Measurements from ENCODE around the gene ADCY4.

ADCY4 gene

DNA sequence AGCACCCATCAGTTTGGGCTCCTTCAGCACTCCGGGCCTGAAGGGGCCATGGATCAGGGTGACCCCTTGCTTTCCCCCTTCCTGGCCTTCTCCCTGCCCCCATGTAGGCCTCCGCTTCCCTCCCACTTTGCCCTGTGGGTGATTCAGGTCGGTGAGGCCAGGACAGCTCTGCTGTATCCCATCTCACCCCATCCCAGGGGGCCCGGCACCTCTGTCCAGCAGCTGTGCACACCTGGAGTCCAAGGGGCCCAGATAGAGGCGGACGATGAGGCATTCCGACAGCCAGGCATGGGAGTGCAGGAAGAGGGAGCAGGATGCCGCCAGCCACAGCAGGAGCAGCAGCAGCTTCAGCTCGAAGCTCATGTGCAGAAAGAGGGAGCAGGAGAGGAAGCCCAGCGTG, 12.2 kb downstream of the ADCY4 start:
- no peak overlapping the region for H3K9ac ChIP-seq (ENCODE audit: low read depth, low read length)
- H3K36me3 ChIP-seq (ENCODE audit: insufficient read depth, low read length): no peaks in the 10 kb centered on the region
- no peaks in the 10 kb centered on the region for H3K9me3 ChIP-seq (ENCODE audit: control insufficient read depth, insufficient read depth, low read length)
- H3K4me1 ChIP-seq (ENCODE audit: insufficient read depth, low read length): peaks cover 4% of the 10 kb centered on the region; the same call in 1 of the 2 replicates

DNA sequence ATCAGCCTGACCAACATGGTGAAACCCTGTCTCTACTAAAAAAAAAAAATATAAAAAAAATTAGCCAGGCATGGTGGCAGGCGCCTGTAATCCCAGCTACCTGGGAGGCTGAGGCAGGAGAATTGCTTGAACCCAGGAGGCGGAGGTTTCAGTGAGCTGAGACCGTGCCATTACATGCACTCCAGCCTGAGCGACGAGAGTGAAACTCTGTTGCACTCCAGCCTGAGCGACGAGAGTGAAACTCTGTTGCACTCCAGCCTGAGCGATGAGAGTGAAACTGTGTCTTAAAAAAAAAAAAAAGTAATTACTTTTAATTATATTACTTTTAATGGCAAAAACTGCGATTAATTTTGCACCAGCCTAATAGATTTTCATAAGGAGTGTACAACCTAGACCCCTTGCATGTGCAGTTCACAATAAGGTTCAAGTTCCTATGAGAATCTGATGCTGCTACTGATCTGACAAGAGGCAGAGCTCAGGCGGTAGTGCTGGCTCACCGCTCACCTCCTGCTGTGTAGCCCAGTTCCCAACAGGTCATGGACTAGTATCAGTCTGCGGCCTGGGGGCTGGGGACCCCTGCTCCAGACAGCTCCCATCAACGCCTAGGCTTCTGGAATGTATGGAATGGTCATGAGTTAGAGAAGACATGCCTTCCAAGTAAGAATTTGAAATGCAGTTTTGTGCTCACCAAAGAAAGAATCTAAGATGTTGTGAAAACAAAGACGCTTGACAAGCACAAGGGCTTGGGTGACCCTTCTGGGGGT, 13.5 kb downstream of the ADCY4 start:
- H3K4me1 ChIP-seq (ENCODE audit: insufficient read depth, low read length): no peaks in the 10 kb centered on the region; the same call in 1 of the 2 replicates
- no peaks in the 10 kb centered on the region for H3K36me3 ChIP-seq (ENCODE audit: insufficient read depth, low read length)
- no peak overlapping the region for H3K9ac ChIP-seq (ENCODE audit: low read depth, low read length)
- no peaks in the 10 kb centered on the region for H3K9me3 ChIP-seq (ENCODE audit: control insufficient read depth, insufficient read depth, low read length)

DNA sequence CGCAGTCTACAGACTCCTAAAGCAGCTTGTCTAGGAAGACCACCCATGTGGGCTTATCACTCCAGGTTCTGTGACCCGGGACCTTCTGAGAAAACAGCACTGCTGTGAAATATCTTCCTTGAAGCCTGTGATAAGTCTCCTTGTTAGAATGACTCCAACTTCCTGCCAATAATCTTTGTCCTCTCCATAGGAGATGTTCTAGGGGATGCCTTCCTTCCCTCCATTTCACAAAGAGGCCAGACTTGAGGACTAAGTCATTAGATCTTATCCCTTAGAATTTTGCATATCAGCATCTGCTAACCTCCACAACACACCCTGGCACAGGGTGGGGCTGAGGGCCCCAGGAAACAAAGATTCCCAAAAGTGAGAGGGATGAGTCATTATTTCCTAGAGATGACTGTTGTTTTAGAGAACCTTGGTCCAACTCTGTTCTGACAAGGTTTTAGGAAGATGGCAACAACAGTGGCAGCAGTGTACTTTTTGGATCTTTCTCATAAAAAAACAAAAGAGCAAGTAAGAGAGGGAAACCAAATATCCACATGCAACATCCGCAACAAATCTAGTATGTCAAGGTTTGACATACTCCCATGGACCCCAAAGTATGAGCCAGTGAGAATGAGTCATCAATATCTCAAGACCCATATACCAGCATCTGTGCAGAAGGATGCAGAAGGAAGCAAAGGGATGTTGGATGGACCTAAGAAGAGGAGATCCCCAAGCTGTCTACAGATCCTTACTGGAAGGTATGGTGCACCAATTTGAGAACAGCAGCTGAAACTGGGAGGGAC, 17.5 kb downstream of the ADCY4 start:
- no peaks in the 10 kb centered on the region for H3K36me3 ChIP-seq (ENCODE audit: insufficient read depth, low read length)
- H3K4me1 ChIP-seq (ENCODE audit: insufficient read depth, low read length): no peaks in the 10 kb centered on the region; the same call in 1 of the 2 replicates
- H3K9me3 ChIP-seq (ENCODE audit: control insufficient read depth, insufficient read depth, low read length): no peaks in the 10 kb centered on the region
- H3K9ac ChIP-seq (ENCODE audit: low read depth, low read length): no peak overlapping the region

DNA sequence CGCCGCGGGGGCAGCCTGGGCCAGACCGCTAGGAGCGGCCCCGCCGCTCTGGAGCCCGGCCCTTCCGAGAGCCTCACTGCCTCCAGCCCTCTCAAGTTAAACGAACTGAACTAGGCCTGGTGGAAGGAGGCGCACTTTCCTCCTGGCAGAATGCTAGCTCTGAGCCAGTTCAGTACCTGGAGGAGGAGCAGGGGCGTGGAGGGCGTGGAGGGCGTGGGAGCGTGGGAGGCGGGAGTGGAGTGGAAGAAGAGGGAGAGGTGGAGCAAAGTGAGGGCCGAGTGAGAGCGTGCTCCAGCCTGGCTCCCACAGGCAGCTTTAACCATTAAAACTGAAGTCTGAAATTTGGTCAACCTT, 18.3 kb downstream of the ADCY4 start:
- no peaks in the 10 kb centered on the region for H3K9me3 ChIP-seq (ENCODE audit: control insufficient read depth, insufficient read depth, low read length)
- no peaks in the 10 kb centered on the region; the same call in 1 of the 2 replicates for H3K4me1 ChIP-seq (ENCODE audit: insufficient read depth, low read length)
- no peak overlapping the region for H3K9ac ChIP-seq (ENCODE audit: low read depth, low read length)
- H3K36me3 ChIP-seq (ENCODE audit: insufficient read depth, low read length): no peaks in the 10 kb centered on the region; the same call in 1 of the 2 replicates

DNA sequence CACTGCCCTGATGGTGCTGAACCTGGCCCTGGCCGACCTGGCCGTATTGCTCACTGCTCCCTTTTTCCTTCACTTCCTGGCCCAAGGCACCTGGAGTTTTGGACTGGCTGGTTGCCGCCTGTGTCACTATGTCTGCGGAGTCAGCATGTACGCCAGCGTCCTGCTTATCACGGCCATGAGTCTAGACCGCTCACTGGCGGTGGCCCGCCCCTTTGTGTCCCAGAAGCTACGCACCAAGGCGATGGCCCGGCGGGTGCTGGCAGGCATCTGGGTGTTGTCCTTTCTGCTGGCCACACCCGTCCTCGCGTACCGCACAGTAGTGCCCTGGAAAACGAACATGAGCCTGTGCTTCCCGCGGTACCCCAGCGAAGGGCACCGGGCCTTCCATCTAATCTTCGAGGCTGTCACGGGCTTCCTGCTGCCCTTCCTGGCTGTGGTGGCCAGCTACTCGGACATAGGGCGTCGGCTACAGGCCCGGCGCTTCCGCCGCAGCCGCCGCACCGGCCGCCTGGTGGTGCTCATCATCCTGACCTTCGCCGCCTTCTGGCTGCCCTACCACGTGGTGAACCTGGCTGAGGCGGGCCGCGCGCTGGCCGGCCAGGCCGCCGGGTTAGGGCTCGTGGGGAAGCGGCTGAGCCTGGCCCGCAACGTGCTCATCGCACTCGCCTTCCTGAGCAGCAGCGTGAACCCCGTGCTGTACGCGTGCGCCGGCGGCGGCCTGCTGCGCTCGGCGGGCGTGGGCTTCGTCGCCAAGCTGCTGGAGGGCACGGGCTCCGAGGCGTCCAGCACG, 18.9 kb downstream of the ADCY4 start:
- Histone ChIP-seq H3K4me1 (ENCODE audit: insufficient read depth, low read length) (no peaks in the 10 kb centered on the region), H3K9ac (ENCODE audit: low read depth, low read length) (no peak overlapping the region), H3K9me3 (ENCODE audit: control insufficient read depth, insufficient read depth, low read length) (no peaks in the 10 kb centered on the region), H3K36me3 (ENCODE audit: insufficient read depth, low read length) (no peaks in the 10 kb centered on the region; the same call in 1 of the 2 replicates)

DNA sequence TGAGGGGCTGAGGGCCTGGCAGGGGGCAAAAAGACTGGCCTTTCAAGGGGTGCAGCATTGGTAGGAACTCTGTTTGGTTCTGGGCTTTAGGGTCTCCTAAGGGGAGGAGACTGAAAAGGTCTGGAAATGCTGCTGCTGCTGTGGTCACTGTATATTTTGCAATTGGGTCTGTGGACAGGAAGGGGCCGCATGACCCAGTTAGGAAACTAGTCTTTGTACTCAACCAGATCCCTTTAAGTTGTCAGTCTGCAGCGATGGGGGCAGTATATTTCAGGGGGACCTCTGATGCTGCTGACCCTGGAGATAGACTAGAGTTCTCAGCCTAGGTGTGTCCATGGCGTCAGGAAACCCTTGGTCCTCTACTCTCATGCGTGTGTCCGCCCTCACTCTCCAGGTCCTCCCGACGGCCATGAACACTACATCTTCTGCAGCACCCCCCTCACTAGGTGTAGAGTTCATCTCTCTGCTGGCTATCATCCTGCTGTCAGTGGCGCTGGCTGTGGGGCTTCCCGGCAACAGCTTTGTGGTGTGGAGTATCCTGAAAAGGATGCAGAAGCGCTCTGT, 19.5 kb downstream of the ADCY4 start:
- Histone ChIP-seq H3K36me3 (ENCODE audit: insufficient read depth, low read length) (no peaks in the 10 kb centered on the region; the same call in 1 of the 2 replicates), H3K4me1 (ENCODE audit: insufficient read depth, low read length) (no peaks in the 10 kb centered on the region), H3K9ac (ENCODE audit: low read depth, low read length) (no peak overlapping the region), H3K9me3 (ENCODE audit: control insufficient read depth, insufficient read depth, low read length) (no peaks in the 10 kb centered on the region)

DNA sequence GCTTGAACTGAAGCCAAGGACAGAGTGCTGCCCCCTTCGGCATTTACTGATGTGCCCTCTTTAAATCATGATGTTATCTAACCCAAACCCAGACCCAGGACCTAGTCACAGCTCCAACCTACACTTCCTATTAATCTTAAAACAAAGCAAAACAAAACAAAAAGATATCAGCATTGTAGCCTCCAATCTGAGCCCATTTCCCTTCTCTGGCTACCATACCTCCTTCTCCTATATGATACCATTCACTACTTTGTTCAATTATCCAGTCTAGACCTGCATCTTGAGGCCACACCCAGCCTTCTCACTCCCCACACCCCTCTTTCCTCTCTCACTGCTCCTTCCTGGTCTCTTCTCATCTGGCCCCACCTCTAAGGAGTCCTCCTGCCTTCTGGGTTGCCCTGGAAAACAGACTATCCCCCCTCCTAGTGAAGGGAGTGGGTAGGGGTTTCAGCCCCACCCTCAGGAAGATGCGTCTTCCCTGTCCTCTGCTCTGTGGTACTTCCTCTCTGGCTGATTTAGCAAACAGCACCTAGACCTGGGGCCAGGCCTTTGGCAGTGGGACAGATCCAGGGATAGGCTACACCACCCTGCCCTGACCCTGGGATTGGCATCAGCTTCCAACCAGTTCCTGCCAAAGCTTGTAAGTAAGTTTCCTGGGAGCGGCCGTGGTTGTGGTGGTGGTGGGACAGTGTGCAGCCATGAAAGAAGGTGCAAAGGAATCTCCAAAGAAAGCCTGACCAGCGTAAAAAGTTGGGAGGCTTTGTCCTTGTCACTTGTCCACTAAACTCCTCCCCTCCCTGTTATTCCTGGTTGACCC, 20.3 kb downstream of the ADCY4 start:
- no peaks in the 10 kb centered on the region for H3K4me1 ChIP-seq (ENCODE audit: insufficient read depth, low read length)
- H3K9me3 ChIP-seq (ENCODE audit: control insufficient read depth, insufficient read depth, low read length): no peaks in the 10 kb centered on the region
- H3K9ac ChIP-seq (ENCODE audit: low read depth, low read length): no peak overlapping the region
- no peaks in the 10 kb centered on the region; the same call in 1 of the 2 replicates for H3K36me3 ChIP-seq (ENCODE audit: insufficient read depth, low read length)

DNA sequence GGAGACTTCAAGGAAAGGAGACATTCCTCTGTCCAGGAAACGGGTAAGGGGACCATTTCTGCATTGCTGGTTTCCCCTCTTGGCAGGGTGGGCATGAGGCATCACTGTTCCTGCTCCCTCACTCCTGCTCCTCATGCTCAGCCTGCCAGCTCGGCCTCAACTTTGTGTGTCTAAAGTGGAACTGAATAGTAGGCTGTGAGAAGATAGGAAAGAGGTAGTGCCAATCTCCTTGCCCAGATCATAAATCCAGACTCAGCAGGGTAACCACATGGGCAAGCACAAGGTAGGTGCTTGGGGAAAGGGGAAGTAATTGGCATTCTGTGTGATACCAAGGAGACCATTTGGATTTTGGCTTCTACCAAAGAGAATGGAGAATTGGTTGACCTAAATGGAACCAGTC, 21.0 kb downstream of the ADCY4 start:
- H3K4me1 ChIP-seq (ENCODE audit: insufficient read depth, low read length): no peaks in the 10 kb centered on the region
- no peak overlapping the region for H3K9ac ChIP-seq (ENCODE audit: low read depth, low read length)
- H3K36me3 ChIP-seq (ENCODE audit: insufficient read depth, low read length): no peaks in the 10 kb centered on the region; the same call in none of the 2 replicates
- H3K9me3 ChIP-seq (ENCODE audit: control insufficient read depth, insufficient read depth, low read length): no peaks in the 10 kb centered on the region

DNA sequence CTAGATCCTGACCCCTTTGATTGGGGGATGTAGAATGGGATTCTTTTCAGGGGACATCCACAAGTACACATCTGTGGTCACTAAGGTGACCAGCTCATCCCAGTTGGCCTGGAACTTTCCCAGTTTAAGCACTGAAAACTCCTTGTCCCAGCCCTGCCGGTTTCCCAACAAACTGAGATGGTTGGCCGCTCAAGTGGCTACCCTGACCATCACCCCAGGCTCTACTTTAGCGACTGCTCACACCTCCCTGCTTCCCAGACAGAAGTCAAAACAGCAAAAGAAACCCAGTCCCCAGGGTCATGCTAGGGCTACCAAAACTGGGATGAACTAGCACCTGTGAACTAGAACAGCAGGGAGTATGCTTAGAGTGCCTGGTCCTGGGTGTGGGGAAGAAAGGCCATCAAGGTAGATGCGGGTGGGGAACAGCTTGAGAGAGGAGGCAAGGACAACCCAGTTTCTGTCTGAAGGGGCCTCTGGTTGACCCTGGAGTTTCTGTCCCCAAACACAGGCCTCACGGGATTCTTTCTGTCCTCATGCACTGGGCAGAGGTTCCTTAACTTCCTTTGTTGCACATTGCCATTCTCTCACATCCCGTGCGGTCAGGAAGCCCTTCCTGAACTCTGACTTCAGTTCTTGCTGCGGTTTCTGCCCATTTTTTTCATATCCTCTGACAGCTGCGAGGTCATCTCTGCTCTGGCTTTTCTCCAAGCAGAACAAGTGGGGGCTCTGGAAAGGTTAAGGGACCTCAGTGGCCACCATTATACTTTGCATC, 21.9 kb downstream of the ADCY4 start:
- H3K9ac ChIP-seq (ENCODE audit: low read depth, low read length): no peak overlapping the region
- no peaks in the 10 kb centered on the region; the same call in none of the 2 replicates for H3K36me3 ChIP-seq (ENCODE audit: insufficient read depth, low read length)
- H3K9me3 ChIP-seq (ENCODE audit: control insufficient read depth, insufficient read depth, low read length): no peaks in the 10 kb centered on the region
- 0 out of 2 replicates have a peak, but pooled peaks cover under 1% of the 10 kb centered on the region for H3K4me1 ChIP-seq (ENCODE audit: insufficient read depth, low read length)

DNA sequence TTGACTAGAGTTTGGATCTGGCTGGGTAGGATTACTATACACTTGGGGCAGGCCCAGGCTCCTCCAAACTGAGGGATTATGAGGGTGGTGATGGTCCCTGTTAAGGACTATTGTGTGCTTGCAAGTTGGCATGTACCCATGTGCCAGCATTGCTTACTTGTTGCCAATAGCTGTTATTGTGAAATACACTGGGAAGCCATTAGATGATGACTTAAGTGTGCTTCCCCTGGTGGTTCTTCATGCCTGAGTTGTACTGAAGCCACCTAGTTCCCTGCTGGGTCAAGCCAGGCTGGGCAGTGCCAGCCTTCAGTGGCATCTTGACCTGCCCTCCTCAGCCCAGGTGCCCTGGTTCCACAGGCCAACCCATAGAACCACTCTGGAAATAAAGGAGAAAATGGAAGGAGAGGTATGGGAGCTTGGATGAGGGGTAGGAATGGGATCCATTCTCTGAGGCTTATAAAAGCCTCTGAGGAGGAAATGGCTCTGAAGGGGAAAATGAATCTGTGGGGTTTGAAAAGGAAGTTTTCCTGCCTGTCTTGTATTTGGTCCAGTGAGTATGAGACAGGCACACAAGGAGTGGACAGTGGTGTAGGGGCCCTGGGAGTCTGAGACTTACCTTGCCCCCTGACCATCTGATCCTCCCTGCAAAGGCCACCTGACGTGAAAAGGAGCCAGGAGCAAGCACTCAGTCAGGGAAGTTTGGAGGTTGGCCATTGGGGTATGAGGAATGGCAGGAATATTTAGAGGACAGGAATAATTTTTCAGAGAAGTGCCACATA, 22.8 kb downstream of the ADCY4 start:
- no peaks in the 10 kb centered on the region for H3K9me3 ChIP-seq (ENCODE audit: control insufficient read depth, insufficient read depth, low read length)
- no peaks in the 10 kb centered on the region; the same call in none of the 2 replicates for H3K36me3 ChIP-seq (ENCODE audit: insufficient read depth, low read length)
- no peak overlapping the region for H3K9ac ChIP-seq (ENCODE audit: low read depth, low read length)
- H3K4me1 ChIP-seq (ENCODE audit: insufficient read depth, low read length): 0 out of 2 replicates have a peak, but pooled peaks cover 3% of the 10 kb centered on the region

DNA sequence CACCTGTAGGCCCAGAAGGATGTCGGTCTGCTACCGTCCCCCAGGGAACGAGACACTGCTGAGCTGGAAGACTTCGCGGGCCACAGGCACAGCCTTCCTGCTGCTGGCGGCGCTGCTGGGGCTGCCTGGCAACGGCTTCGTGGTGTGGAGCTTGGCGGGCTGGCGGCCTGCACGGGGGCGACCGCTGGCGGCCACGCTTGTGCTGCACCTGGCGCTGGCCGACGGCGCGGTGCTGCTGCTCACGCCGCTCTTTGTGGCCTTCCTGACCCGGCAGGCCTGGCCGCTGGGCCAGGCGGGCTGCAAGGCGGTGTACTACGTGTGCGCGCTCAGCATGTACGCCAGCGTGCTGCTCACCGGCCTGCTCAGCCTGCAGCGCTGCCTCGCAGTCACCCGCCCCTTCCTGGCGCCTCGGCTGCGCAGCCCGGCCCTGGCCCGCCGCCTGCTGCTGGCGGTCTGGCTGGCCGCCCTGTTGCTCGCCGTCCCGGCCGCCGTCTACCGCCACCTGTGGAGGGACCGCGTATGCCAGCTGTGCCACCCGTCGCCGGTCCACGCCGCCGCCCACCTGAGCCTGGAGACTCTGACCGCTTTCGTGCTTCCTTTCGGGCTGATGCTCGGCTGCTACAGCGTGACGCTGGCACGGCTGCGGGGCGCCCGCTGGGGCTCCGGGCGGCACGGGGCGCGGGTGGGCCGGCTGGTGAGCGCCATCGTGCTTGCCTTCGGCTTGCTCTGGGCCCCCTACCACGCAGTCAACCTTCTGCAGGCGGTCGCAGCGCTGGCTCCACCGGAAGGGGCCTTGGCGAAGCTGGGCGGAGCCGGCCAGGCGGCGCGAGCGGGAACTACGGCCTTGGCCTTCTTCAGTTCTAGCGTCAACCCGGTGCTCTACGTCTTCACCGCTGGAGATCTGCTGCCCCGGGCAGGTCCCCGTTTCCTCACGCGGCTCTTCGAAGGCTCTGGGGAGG, 23.9 kb downstream of the ADCY4 start, which contains the start of gene LTB4R:
TSS of gene LTB4R (plus strand) at position 857 of the 959 bp plus-strand sequence. CDS start 4,150 bp downstream, outside the sequence.
- H3K9ac ChIP-seq (ENCODE audit: low read depth, low read length): no peak within 1 kb of the TSS
- H3K9me3 ChIP-seq (ENCODE audit: control insufficient read depth, insufficient read depth, low read length): no peaks in the 10 kb centered on the region
- H3K36me3 ChIP-seq (ENCODE audit: insufficient read depth, low read length): no peaks in the 10 kb centered on the region; the same call in none of the 2 replicates
- H3K4me1 ChIP-seq (ENCODE audit: insufficient read depth, low read length): 0 out of 2 replicates have a peak, but pooled peaks cover 3% of the 10 kb centered on the region
